CD4-positive, alpha-beta T cell treated with Interleukin-1 beta for 1 hour (primary cell): ENCODE measurements around the gene KANK4.

Experiments
- DNase-seq, 2 donors: peaks; one replicate each; pipeline ENCODE4 v3.0.0-alpha.2; 2020 to 2022

Gene KANK4

GRCh38 chr1:62304515-62304914 is 14.7 kb downstream of the KANK4 start:
- no peak for DNase-seq

GRCh38 chr1:62301726-62302390 is 17.4 kb downstream of the KANK4 start:
- DNase-seq, result no peak

GRCh38 chr1:62299426-62300200 is 19.6 kb downstream of the KANK4 start:
- no peak for DNase-seq

- DNase-seq, result no peak
Observed at GRCh38 chr1:62295921-62296491, 23.2 kb downstream of the KANK4 start.

GRCh38 chr1:62294261-62294660 is 25.0 kb downstream of the KANK4 start:
- no peak for DNase-seq

- no peak for DNase-seq
Observed at GRCh38 chr1:62288662-62289061, 30.6 kb downstream of the KANK4 start.

GRCh38 chr1:62288224-62288623 is 31.0 kb downstream of the KANK4 start:
- DNase-seq, result no peak

GRCh38 chr1:62286786-62287224 is 32.4 kb downstream of the KANK4 start:
- DNase-seq, result no peak

- DNase-seq, result no peak
Observed at GRCh38 chr1:62285984-62286785, 33.0 kb downstream of the KANK4 start.

- DNase-seq, result no peak
Observed at GRCh38 chr1:62285440-62285839, 33.8 kb downstream of the KANK4 start.

GRCh38 chr1:62283986-62284385 is 35.2 kb downstream of the KANK4 start:
- no peak for DNase-seq

GRCh38 chr1:62282909-62283755 is 36.1 kb downstream of the KANK4 start:
- no peak for DNase-seq

- no peak for DNase-seq
Observed at GRCh38 chr1:62281922-62282555, 37.2 kb downstream of the KANK4 start.

- DNase-seq, result no peak
Observed at GRCh38 chr1:62280960-62281465, 38.2 kb downstream of the KANK4 start.

GRCh38 chr1:62280150-62280549 is 39.1 kb downstream of the KANK4 start:
- no peak for DNase-seq

GRCh38 chr1:62276791-62277190 is 42.4 kb downstream of the KANK4 start:
- DNase-seq, result no peak

- no peak for DNase-seq
Observed at GRCh38 chr1:62274496-62275485, 44.4 kb downstream of the KANK4 start.

GRCh38 chr1:62273953-62274352 is 45.3 kb downstream of the KANK4 start:
- no peak for DNase-seq

- peak; percentile 36 to 39 for DNase-seq
Observed at GRCh38 chr1:62271948-62272728, 47.1 kb downstream of the KANK4 start.
